Measurements from ENCODE around the gene SART1. TPM values are rescaled to one million over a fixed set of nuclear protein-coding genes. Genes with fewer than 3 reads are reported as not detected.
A peak's percentile ranks its signal among the peaks of the same experiment; 100 is the strongest.

Gene SART1
- total RNA-seq, 1 experiment from 2014 or later, result 23.1 TPM

DNA sequence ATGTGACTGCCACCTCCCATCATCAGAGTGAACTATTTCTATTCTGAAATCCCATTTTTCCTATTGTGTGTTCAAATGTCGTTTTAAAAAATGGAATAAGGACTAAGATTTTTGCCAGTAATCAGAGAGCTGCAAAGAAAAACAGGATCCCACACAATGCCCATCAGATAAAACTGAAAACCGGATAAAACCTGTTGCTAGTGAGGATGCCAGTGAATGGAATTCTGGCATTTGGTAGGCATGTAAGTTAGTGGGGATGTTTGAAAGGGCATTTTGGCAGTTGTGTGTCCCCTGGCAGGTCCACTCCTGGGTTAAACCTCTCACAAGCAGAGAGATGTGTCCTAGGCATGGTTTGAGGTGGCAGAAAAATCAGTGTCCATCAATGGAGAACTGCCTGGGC lies 36.1 kb upstream of the SART1 start:
- Histone ChIP-seq H4K20me1 (ENCODE audit: insufficient read depth, low read depth, low read length) (no peaks in the 10 kb centered on the region), H3K9me3 (ENCODE audit: low read length) (no peaks in the 10 kb centered on the region), H3K4me1 (ENCODE audit: low read length) (peaks cover 10% of the 10 kb centered on the region), H3K9ac (ENCODE audit: low read length) (no peak overlapping the region), H3K27ac (ENCODE audit: low read length) (no peak overlapping the region), H3K27me3 (ENCODE audit: low read length) (no peaks in the 10 kb centered on the region), H3K9me2 (replicated peaks; ENCODE audit: insufficient read depth, low read length) (no peaks in the 10 kb centered on the region), H3K4me3 (ENCODE audit: low read length) (no peak overlapping the region), H3K4me2 (ENCODE audit: low read depth, low read length, poor library complexity, severe bottlenecking) (no peak overlapping the region), H3K79me2 (ENCODE audit: low read length) (no peaks in the 10 kb centered on the region), H3K36me3 (ENCODE audit: insufficient read depth, low read length) (no peaks in the 10 kb centered on the region), H2AFZ (ENCODE audit: low read length) (no peak overlapping the region)
- DNase-seq, result no peak

DNA sequence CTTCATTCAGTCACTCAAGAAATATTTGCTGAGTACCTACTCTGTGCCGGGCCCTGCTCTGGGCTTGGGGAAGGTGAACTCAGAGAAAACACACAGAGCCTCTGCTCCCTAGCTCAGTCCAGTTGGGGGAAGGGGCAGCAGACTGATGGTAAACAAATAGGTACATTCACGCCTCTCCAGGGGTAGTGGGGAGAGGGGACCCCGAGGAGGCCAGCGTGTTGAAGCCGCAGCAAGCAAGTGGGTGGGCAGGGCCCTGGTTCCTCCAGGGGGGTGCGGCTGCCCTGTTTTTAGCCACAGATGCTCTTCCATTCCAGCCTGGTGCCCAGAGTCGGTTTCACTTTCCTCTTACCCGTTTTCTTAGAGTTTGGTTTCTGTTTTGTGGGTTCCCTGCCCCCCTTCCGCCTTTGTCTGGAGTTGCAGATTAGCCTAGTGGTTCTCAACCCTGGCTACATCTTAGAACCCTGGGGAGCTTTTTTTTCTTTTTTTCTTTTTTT lies 33.6 kb upstream of the SART1 start:
- Histone ChIP-seq H3K79me2 (ENCODE audit: low read length) (no peaks in the 10 kb centered on the region), H3K4me1 (ENCODE audit: low read length) (peaks cover 6% of the 10 kb centered on the region), H3K9me2 (replicated peaks; ENCODE audit: insufficient read depth, low read length) (no peaks in the 10 kb centered on the region), H2AFZ (ENCODE audit: low read length) (no peak overlapping the region), H4K20me1 (ENCODE audit: insufficient read depth, low read depth, low read length) (no peaks in the 10 kb centered on the region), H3K9ac (ENCODE audit: low read length) (peak overlapping the region; percentile 2; the same call in 1 of the 2 replicates), H3K27me3 (ENCODE audit: low read length) (no peaks in the 10 kb centered on the region), H3K9me3 (ENCODE audit: low read length) (no peaks in the 10 kb centered on the region), H3K27ac (ENCODE audit: low read length) (no peak overlapping the region), H3K36me3 (ENCODE audit: insufficient read depth, low read length) (no peaks in the 10 kb centered on the region), H3K4me2 (ENCODE audit: low read depth, low read length, poor library complexity, severe bottlenecking) (no peak overlapping the region), H3K4me3 (ENCODE audit: low read length) (no peak overlapping the region)
- peak; percentile 68 for DNase-seq

DNA sequence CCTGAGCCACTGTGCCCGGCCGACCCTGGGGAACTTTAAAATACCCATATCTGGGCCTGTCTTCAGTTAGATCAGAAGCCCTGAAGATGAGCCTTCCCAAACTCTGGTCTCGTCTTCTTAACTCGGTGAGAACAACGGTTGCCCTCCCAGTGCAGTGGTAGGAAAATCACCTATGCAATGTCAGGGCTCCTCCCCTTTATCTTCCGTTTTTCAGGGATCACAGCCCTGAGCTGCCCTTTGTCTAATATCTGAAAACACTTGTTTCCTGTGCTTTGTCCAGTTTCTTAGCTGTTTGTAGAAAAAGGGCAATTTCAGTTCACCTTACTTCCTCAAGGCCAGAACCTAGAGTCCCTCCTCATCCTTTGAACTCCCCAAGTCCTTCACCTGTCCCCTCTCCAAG lies 32.9 kb upstream of the SART1 start:
- Histone ChIP-seq H3K4me2 (ENCODE audit: low read depth, low read length, poor library complexity, severe bottlenecking) (no peak overlapping the region), H3K9ac (ENCODE audit: low read length) (no peak overlapping the region), H2AFZ (ENCODE audit: low read length) (no peak overlapping the region), H3K9me2 (replicated peaks; ENCODE audit: insufficient read depth, low read length) (no peaks in the 10 kb centered on the region), H3K27ac (ENCODE audit: low read length) (no peak overlapping the region), H3K79me2 (ENCODE audit: low read length) (no peaks in the 10 kb centered on the region), H3K4me3 (ENCODE audit: low read length) (no peak overlapping the region), H3K36me3 (ENCODE audit: insufficient read depth, low read length) (no peaks in the 10 kb centered on the region), H3K27me3 (ENCODE audit: low read length) (no peaks in the 10 kb centered on the region), H3K9me3 (ENCODE audit: low read length) (no peaks in the 10 kb centered on the region), H3K4me1 (ENCODE audit: low read length) (peaks cover 6% of the 10 kb centered on the region), H4K20me1 (ENCODE audit: insufficient read depth, low read depth, low read length) (no peaks in the 10 kb centered on the region)
- DNase-seq, result no peak

DNA sequence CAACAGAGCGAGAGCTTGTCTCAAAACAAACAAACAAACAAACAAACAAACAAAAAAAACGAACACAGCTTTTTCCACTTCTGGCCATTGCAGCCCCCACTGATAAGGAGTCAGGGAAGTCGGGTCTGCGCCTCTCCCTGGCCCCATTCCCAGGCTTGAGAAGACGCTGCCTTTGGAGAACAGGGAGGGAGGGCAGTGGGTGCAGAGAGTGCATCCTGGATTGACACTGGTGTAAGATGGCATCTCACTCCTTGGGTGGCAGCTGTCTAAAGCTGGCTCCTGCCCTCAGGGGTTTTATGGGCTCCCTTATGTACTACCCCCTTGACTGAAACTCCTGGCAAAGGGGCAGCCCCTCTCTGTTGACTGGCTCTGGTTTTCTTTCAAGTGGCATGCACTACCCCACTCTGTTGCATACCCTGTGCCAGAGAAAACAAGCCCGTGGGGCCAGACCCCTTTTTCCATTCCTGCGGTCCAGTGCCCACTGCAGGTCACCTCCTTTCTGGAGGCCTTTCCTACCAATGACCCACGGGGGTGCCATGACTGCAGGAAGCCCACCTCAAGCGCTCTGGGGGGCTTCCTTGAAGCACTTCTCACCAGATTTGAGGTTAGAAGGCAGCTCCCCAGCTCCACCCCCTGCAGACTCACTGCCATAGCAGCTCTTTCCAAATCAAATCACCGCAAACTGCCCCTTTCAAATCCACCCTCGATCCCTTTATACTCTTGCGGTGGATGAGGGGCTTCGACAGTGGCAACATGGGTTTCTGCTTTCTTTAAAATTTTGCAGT lies 29.6 kb upstream of the SART1 start:
- DNase-seq, result no peak
- no peak overlapping the region for H3K27ac ChIP-seq (ENCODE audit: low read length)
- no peak overlapping the region for H2AFZ ChIP-seq (ENCODE audit: low read length)
- peaks cover 6% of the 10 kb centered on the region for H3K4me1 ChIP-seq (ENCODE audit: low read length)
- no peaks in the 10 kb centered on the region for H3K9me3 ChIP-seq (ENCODE audit: low read length)
- no peak overlapping the region for H3K9ac ChIP-seq (ENCODE audit: low read length)
- no peaks in the 10 kb centered on the region for H3K9me2 ChIP-seq (replicated peaks; ENCODE audit: insufficient read depth, low read length)
- no peak overlapping the region for H3K4me2 ChIP-seq (ENCODE audit: low read depth, low read length, poor library complexity, severe bottlenecking)
- H3K27me3 ChIP-seq (ENCODE audit: low read length), result no peaks in the 10 kb centered on the region
- H3K36me3 ChIP-seq (ENCODE audit: insufficient read depth, low read length), result no peaks in the 10 kb centered on the region
- H3K79me2 ChIP-seq (ENCODE audit: low read length), result no peaks in the 10 kb centered on the region
- H3K4me3 ChIP-seq (ENCODE audit: low read length), result no peak overlapping the region
- H4K20me1 ChIP-seq (ENCODE audit: insufficient read depth, low read depth, low read length), result no peaks in the 10 kb centered on the region

DNA sequence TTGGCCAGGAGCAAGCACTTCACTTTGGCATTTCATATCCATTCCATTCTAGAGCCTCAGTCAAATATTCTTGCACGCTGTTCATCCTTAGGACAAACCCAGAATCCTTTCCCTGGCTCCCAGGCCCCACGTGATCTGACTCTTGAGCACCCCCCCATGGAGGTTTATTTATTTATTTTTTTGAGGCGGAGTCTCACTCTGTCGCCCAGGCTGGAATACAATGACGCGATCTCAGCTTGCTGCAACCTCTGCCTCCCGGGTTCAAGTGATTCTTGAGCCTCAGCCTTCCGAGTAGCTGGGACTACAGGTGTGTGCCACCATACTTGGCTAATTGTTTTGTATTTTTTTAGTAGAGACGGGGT lies 29.0 kb upstream of the SART1 start:
- Histone ChIP-seq H3K79me2 (ENCODE audit: low read length) (no peaks in the 10 kb centered on the region), H3K9ac (ENCODE audit: low read length) (no peak overlapping the region), H3K27ac (ENCODE audit: low read length) (no peak overlapping the region), H3K9me2 (replicated peaks; ENCODE audit: insufficient read depth, low read length) (no peaks in the 10 kb centered on the region), H4K20me1 (ENCODE audit: insufficient read depth, low read depth, low read length) (no peaks in the 10 kb centered on the region), H3K27me3 (ENCODE audit: low read length) (no peaks in the 10 kb centered on the region), H3K4me3 (ENCODE audit: low read length) (no peak overlapping the region), H2AFZ (ENCODE audit: low read length) (no peak overlapping the region), H3K4me1 (ENCODE audit: low read length) (peaks cover 6% of the 10 kb centered on the region), H3K9me3 (ENCODE audit: low read length) (no peaks in the 10 kb centered on the region), H3K4me2 (ENCODE audit: low read depth, low read length, poor library complexity, severe bottlenecking) (no peak overlapping the region), H3K36me3 (ENCODE audit: insufficient read depth, low read length) (no peaks in the 10 kb centered on the region)
- DNase-seq, result no peak

DNA sequence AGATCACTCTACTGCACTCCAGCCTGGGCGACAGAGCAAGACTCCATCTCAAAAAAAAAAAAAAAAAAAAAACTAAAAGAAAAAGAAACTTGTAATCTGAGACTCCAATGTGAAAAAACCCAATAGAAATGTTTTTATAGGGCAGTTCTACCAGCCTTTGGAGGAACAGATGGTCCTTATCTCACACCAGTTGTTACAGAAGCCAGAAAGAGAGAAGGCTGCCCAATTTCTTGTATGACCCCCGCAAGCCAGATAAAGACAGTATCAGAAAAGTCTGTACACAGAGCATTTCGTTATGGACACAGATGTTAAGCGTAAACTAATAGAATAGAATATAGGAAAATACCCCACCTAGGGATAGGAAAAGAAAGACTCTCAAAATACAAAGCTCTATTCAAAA lies 27.5 kb upstream of the SART1 start:
- no peak overlapping the region for H3K4me2 ChIP-seq (ENCODE audit: low read depth, low read length, poor library complexity, severe bottlenecking)
- H4K20me1 ChIP-seq (ENCODE audit: insufficient read depth, low read depth, low read length), result no peaks in the 10 kb centered on the region
- H3K9me3 ChIP-seq (ENCODE audit: low read length), result no peaks in the 10 kb centered on the region
- H3K4me1 ChIP-seq (ENCODE audit: low read length), result no peaks in the 10 kb centered on the region
- H3K27ac ChIP-seq (ENCODE audit: low read length), result no peak overlapping the region
- no peak overlapping the region for H2AFZ ChIP-seq (ENCODE audit: low read length)
- no peaks in the 10 kb centered on the region for H3K27me3 ChIP-seq (ENCODE audit: low read length)
- H3K9ac ChIP-seq (ENCODE audit: low read length), result no peak overlapping the region
- DNase-seq, result no peak
- no peaks in the 10 kb centered on the region for H3K79me2 ChIP-seq (ENCODE audit: low read length)
- H3K9me2 ChIP-seq (replicated peaks; ENCODE audit: insufficient read depth, low read length), result no peaks in the 10 kb centered on the region
- no peaks in the 10 kb centered on the region for H3K36me3 ChIP-seq (ENCODE audit: insufficient read depth, low read length)
- H3K4me3 ChIP-seq (ENCODE audit: low read length), result no peak overlapping the region

DNA sequence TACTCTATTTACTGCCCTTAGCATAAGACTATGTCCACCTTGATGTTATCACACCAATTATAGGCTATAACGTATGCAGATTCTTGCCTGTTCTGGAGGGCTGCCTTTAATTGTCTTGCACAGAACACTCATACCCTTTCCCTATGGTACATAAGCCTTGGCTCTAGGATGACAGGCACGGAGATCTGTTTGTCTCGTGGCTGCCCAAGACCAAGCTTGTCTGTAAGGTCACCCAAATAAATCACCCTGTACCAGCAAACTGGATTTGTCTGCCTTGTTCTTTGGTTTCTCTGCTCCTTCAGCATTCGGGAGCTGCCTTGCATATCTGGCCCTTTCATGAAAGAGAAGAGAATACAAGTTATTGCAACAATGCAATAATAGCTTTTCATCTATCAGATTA lies 23.8 kb upstream of the SART1 start:
- H3K9ac ChIP-seq (ENCODE audit: low read length), result no peak overlapping the region
- DNase-seq, result no peak
- no peaks in the 10 kb centered on the region for H4K20me1 ChIP-seq (ENCODE audit: insufficient read depth, low read depth, low read length)
- H3K4me2 ChIP-seq (ENCODE audit: low read depth, low read length, poor library complexity, severe bottlenecking), result no peak overlapping the region
- H3K9me3 ChIP-seq (ENCODE audit: low read length), result no peaks in the 10 kb centered on the region
- H3K9me2 ChIP-seq (replicated peaks; ENCODE audit: insufficient read depth, low read length), result no peaks in the 10 kb centered on the region
- H3K27me3 ChIP-seq (ENCODE audit: low read length), result no peaks in the 10 kb centered on the region
- H3K4me1 ChIP-seq (ENCODE audit: low read length), result peaks cover 4% of the 10 kb centered on the region
- no peaks in the 10 kb centered on the region for H3K36me3 ChIP-seq (ENCODE audit: insufficient read depth, low read length)
- no peak overlapping the region for H3K27ac ChIP-seq (ENCODE audit: low read length)
- H3K4me3 ChIP-seq (ENCODE audit: low read length), result no peak overlapping the region
- no peaks in the 10 kb centered on the region for H3K79me2 ChIP-seq (ENCODE audit: low read length)
- no peak overlapping the region for H2AFZ ChIP-seq (ENCODE audit: low read length)

DNA sequence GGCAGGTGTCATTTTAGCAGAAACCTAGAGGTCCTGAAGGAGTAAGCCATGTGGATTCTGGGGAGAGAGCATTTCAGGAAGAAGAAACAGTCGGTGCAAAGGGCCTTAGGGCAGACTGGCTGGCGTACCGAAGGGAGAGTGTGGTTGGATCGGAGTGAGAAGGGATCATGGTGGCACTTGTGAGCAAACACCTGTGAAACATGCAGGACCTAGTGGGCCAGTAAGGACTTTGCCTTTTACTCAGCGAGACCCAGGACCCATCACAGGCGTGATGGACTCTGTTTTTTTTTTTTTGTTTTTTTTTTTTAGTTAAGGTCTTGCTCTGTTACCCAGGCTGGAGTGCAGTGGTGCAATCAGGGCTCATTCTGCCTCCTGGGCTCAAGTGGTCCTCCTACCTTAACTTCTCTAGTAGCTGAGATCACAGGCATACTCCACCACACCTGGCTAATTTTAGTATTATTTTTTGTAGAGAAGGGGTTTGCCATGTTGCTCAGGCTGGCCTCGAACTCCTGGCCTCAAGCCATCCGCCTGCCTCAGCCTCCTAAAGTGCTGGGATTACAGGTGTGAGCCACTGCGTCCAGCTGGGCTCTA lies 19.7 kb upstream of the SART1 start:
- Histone ChIP-seq H2AFZ (ENCODE audit: low read length) (peak overlapping the region; percentile 48; the same call in 1 of the 2 replicates), H3K9me3 (ENCODE audit: low read length) (no peaks in the 10 kb centered on the region), H3K79me2 (ENCODE audit: low read length) (no peaks in the 10 kb centered on the region), H3K27me3 (ENCODE audit: low read length) (no peaks in the 10 kb centered on the region), H3K36me3 (ENCODE audit: insufficient read depth, low read length) (no peaks in the 10 kb centered on the region), H3K9me2 (replicated peaks; ENCODE audit: insufficient read depth, low read length) (no peaks in the 10 kb centered on the region), H3K4me3 (ENCODE audit: low read length) (no peak overlapping the region), H3K27ac (ENCODE audit: low read length) (no peak overlapping the region), H3K4me1 (ENCODE audit: low read length) (peaks cover 4% of the 10 kb centered on the region), H4K20me1 (ENCODE audit: insufficient read depth, low read depth, low read length) (no peaks in the 10 kb centered on the region), H3K9ac (ENCODE audit: low read length) (no peak overlapping the region), H3K4me2 (ENCODE audit: low read depth, low read length, poor library complexity, severe bottlenecking) (no peak overlapping the region)
- DNase-seq, result no peak
